ENCODE measurements around the gene CTPS2. TPM values are rescaled to one million over a fixed set of nuclear protein-coding genes. Genes with fewer than 3 reads are reported as not detected.
"Not testable (repeated sequence)": the region's sequence is repeated elsewhere in the genome, so short reads cannot be mapped to it uniquely, and the experiment has no call there.

Gene CTPS2
- total RNA-seq, 1 donor from 2014 or later: 59.0 TPM

- H3K4me3 Mint-ChIP-seq: no peak overlapping the region
- H3K27ac Mint-ChIP-seq: no peak overlapping the region
- peaks cover 20% of the 10 kb centered on the region for H3K4me1 Mint-ChIP-seq (ENCODE audit: unreplicated experiment)
- DNase-seq (ENCODE audit: extremely low spot score, unreplicated experiment): no peak
- H3K9me3 Mint-ChIP-seq: no peaks in the 10 kb centered on the region
- peaks cover 26% of the 10 kb centered on the region for H3K36me3 Mint-ChIP-seq
- no peak for TF ChIP-seq CTCF (conservative IDR thresholded peaks at IDR 0.05)
- H3K27me3 Mint-ChIP-seq: no peaks in the 10 kb centered on the region
These were observed 78.7 kb downstream of the CTPS2 start for GRCh38 chrX:16633754-16634153.

- no peak for DNase-seq (ENCODE audit: extremely low spot score, unreplicated experiment)
- Mint-ChIP-seq H3K36me3 (peaks cover 30% of the 10 kb centered on the region), H3K27ac (peak overlapping the region; percentile 0), H3K4me3 (no peak overlapping the region), H3K27me3 (no peaks in the 10 kb centered on the region), H3K4me1 (ENCODE audit: unreplicated experiment) (peaks cover 24% of the 10 kb centered on the region), H3K9me3 (no peaks in the 10 kb centered on the region)
- no peak for TF ChIP-seq CTCF (conservative IDR thresholded peaks at IDR 0.05)
These were observed 82.6 kb downstream of the CTPS2 start for GRCh38 chrX:16629909-16630308.

- Mint-ChIP-seq H3K36me3 (peaks cover 33% of the 10 kb centered on the region), H3K9me3 (no peaks in the 10 kb centered on the region), H3K27ac (peak overlapping the region; percentile 47), H3K4me3 (peak overlapping the region; percentile 23), H3K4me1 (ENCODE audit: unreplicated experiment) (peaks cover 21% of the 10 kb centered on the region), H3K27me3 (no peaks in the 10 kb centered on the region)
- no peak for TF ChIP-seq CTCF (conservative IDR thresholded peaks at IDR 0.05)
- no peak for DNase-seq (ENCODE audit: extremely low spot score, unreplicated experiment)
These were observed 83.4 kb downstream of the CTPS2 start for GRCh38 chrX:16628946-16629595.

- H3K4me3 Mint-ChIP-seq; H3K9me3 Mint-ChIP-seq; DNase-seq (ENCODE audit: extremely low spot score, unreplicated experiment); H3K27me3 Mint-ChIP-seq: not testable (repeated sequence)
- Mint-ChIP-seq H3K36me3 (peaks cover 33% of the 10 kb centered on the region), H3K4me1 (ENCODE audit: unreplicated experiment) (peaks cover 16% of the 10 kb centered on the region), H3K27ac (peak overlapping the region; percentile 47)
These were observed 84.0 kb downstream of the CTPS2 start for GRCh38 chrX:16628511-16628910.

- Mint-ChIP-seq H3K27me3 (no peaks in the 10 kb centered on the region), H3K4me1 (ENCODE audit: unreplicated experiment) (no peaks in the 10 kb centered on the region), H3K9me3 (no peaks in the 10 kb centered on the region), H3K36me3 (peaks cover 36% of the 10 kb centered on the region), H3K4me3 (no peak overlapping the region), H3K27ac (no peak overlapping the region)
- no peak for TF ChIP-seq CTCF (conservative IDR thresholded peaks at IDR 0.05)
- no peak for DNase-seq (ENCODE audit: extremely low spot score, unreplicated experiment)
These were observed 93.4 kb downstream of the CTPS2 start for GRCh38 chrX:16619024-16619423.

- TF ChIP-seq CTCF (conservative IDR thresholded peaks at IDR 0.05): no peak
- DNase-seq (ENCODE audit: extremely low spot score, unreplicated experiment): no peak
- Mint-ChIP-seq H3K4me1 (ENCODE audit: unreplicated experiment) (no peaks in the 10 kb centered on the region), H3K9me3 (no peaks in the 10 kb centered on the region), H3K36me3 (peaks cover 39% of the 10 kb centered on the region), H3K27ac (no peak overlapping the region), H3K27me3 (no peaks in the 10 kb centered on the region), H3K4me3 (no peak overlapping the region)
These were observed 94.0 kb downstream of the CTPS2 start for GRCh38 chrX:16618422-16618821.

Data from type B pancreatic cell (in vitro differentiated cells).